Calu3 (cell line): ENCODE measurements around the gene NMNAT2. TPM values are rescaled to one million over a fixed set of nuclear protein-coding genes. Genes with fewer than 3 reads are reported as not detected.

Experiments used
- BruUV-seq: library from RNA; stranded (reverse); fragments of 400-500 nt; replicated peaks from 2 replicates; lab custom pipeline; 2021; lab: Mats Ljungman, UMichigan
- CTCF ChIA-PET: fragments of 300-600 bp; sonication (Branson Sonifier 250); formaldehyde crosslinking; loops from one replicate; lab custom pipeline; 2022; ENCODE audit warnings: antibody characterized with exemption; lab: Charles Lee
- DNase-seq: peaks from one replicate; pipeline ENCODE4 v3.0.0; 2022
- H3K27ac Mint-ChIP-seq: one replicate; pipeline ENCODE4 v1.8.0; 2022; ENCODE audit warnings: mixed read lengths; ENCODE audit not compliant: unreplicated experiment
- H3K27me3 Mint-ChIP-seq: one replicate; pipeline ENCODE4 v1.8.0; 2022; ENCODE audit warnings: mixed read lengths; ENCODE audit not compliant: unreplicated experiment
- H3K36me3 Mint-ChIP-seq: one replicate; pipeline ENCODE4 v1.8.0; 2022; ENCODE audit warnings: mild to moderate bottlenecking, moderate library complexity, mixed read lengths; ENCODE audit not compliant: insufficient read depth, unreplicated experiment
- H3K4me1 Mint-ChIP-seq: one replicate; pipeline ENCODE4 v1.8.0; 2022; ENCODE audit warnings: mild to moderate bottlenecking, low read depth, mixed read lengths; ENCODE audit not compliant: unreplicated experiment
- H3K4me3 Mint-ChIP-seq: one replicate; pipeline ENCODE4 v1.8.0; 2022; ENCODE audit warnings: mild to moderate bottlenecking, low read depth, moderate library complexity, mixed read lengths; ENCODE audit not compliant: unreplicated experiment
- H3K9me3 Mint-ChIP-seq: one replicate; pipeline ENCODE4 v1.8.0; 2022; ENCODE audit warnings: low read depth, mixed read lengths; ENCODE audit not compliant: unreplicated experiment
- CTCF ChIP-seq: fragments of 200-600 bp; IDR thresholded peaks from one replicate; pipeline ENCODE4 v1.8.0; 2022; ENCODE audit warnings: antibody characterized with exemption; ENCODE audit not compliant: unreplicated experiment
- intact Hi-C: fragments of 100-400 bp; cut with micrococcal nuclease; formaldehyde crosslinking; loops from one replicate; pipeline ENCODE4 v1.10.0; 2022; ENCODE audit not compliant: unreplicated experiment
- total RNA-seq: library from RNA; stranded (reverse); gene quantifications from 2 replicates; pipeline ENCODE4 v1.2.3, GENCODE V29; 2022

NMNAT2 gene
- total RNA-seq, 1 experiment from 2014 or later: 0.26 TPM

- CTCF ChIA-PET: no interaction called here
- Mint-ChIP-seq H3K36me3 (no peaks in the 10 kb centered on the region), H3K4me3 (no peak overlapping the region), H3K4me1 (no peaks in the 10 kb centered on the region), H3K27me3 (no peaks in the 10 kb centered on the region), H3K27ac (no peak overlapping the region), H3K9me3 (no peaks in the 10 kb centered on the region)
- BruUV-seq: no TSS peak
- DNase-seq: no peak
- no peak for TF ChIP-seq CTCF
- intact Hi-C loops: no loop called here
Observed at GRCh38 chr1:183443466-183443865, 25.3 kb upstream of the NMNAT2 start.

GRCh38 chr1:183443011-183443410, 24.8 kb upstream of the NMNAT2 start:
- DNase-seq: no peak
- Mint-ChIP-seq H3K36me3 (no peaks in the 10 kb centered on the region), H3K27me3 (no peaks in the 10 kb centered on the region), H3K4me3 (no peak overlapping the region), H3K4me1 (no peaks in the 10 kb centered on the region), H3K9me3 (peaks cover under 1% of the 10 kb centered on the region), H3K27ac (no peak overlapping the region)
- BruUV-seq: no TSS peak
- TF ChIP-seq CTCF: no peak
- intact Hi-C loops: no loop called here
- CTCF ChIA-PET: no interaction called here

- Mint-ChIP-seq H3K4me1 (no peaks in the 10 kb centered on the region), H3K27me3 (no peaks in the 10 kb centered on the region), H3K36me3 (no peaks in the 10 kb centered on the region), H3K9me3 (peaks cover 3% of the 10 kb centered on the region), H3K4me3 (no peak overlapping the region), H3K27ac (no peak overlapping the region)
- CTCF ChIA-PET: no interaction called here
- no peak for TF ChIP-seq CTCF
- no peak for DNase-seq
- intact Hi-C loops: no loop called here
- BruUV-seq: no TSS peak
Observed at GRCh38 chr1:183438060-183438459, 19.9 kb upstream of the NMNAT2 start.

GRCh38 chr1:183435497-183435896, 17.3 kb upstream of the NMNAT2 start:
- H3K27ac Mint-ChIP-seq: no peak overlapping the region
- no peaks in the 10 kb centered on the region for H3K4me1 Mint-ChIP-seq
- BruUV-seq: no TSS peak
- peaks cover 3% of the 10 kb centered on the region for H3K9me3 Mint-ChIP-seq
- H3K27me3 Mint-ChIP-seq: no peaks in the 10 kb centered on the region
- intact Hi-C loops: no loop called here
- H3K36me3 Mint-ChIP-seq: no peaks in the 10 kb centered on the region
- no peak overlapping the region for H3K4me3 Mint-ChIP-seq
- CTCF ChIA-PET: no interaction called here
- TF ChIP-seq CTCF: no peak
- DNase-seq: no peak
